GM23338 (cell line): ENCODE results near the gene FGGY. TPM values are rescaled to one million over a fixed set of nuclear protein-coding genes. Genes with fewer than 3 reads are reported as not detected.
"Not testable (repeated sequence)": the region's sequence is repeated elsewhere in the genome, so short reads cannot be mapped to it uniquely, and the experiment has no call there.

Experiments
- ATAC-seq: fragments of 200-7000 bp; cut with Tn5 transposase; 3 replicates; pipeline ENCODE4 v1.9.1; 2020
- DNase-seq: peaks from one replicate; pipeline ENCODE4 v3.0.0-alpha.2; 2015; ENCODE audit warnings: low spot score
- H2AFZ ChIP-seq: fragments of 200-600 bp; sonication (generic); 2 replicates; pipeline ENCODE4 v1.8.0; 2016; ENCODE audit warnings: antibody characterized with exemption, mild to moderate bottlenecking, moderate library complexity
- H3F3A ChIP-seq: fragments of 200-600 bp; sonication (generic); replicated peaks from 2 replicates; pipeline ENCODE4 v1.8.0; 2017; ENCODE audit warnings: antibody characterized with exemption, mixed run types, low read depth
- H3K27ac ChIP-seq: fragments of 200-600 bp; sonication (generic); 2 replicates; pipeline ENCODE4 v1.6.1; 2016; ENCODE audit warnings: low read depth
- H3K27me3 ChIP-seq: fragments of 200-600 bp; sonication (generic); 2 replicates; pipeline ENCODE4 v1.8.0; 2016; ENCODE audit warnings: mild to moderate bottlenecking, mixed run types, moderate library complexity; ENCODE audit not compliant: insufficient read depth
- H3K36me3 ChIP-seq: fragments of 200-600 bp; sonication (generic); 2 replicates; pipeline ENCODE4 v1.8.0; 2016; ENCODE audit warnings: mild to moderate bottlenecking; ENCODE audit not compliant: insufficient read depth
- H3K4me1 ChIP-seq: fragments of 200-600 bp; sonication (generic); 2 replicates; pipeline ENCODE4 v1.8.0; 2016; ENCODE audit warnings: mild to moderate bottlenecking, moderate library complexity; ENCODE audit not compliant: insufficient read depth
- H3K4me2 ChIP-seq: fragments of 200-600 bp; sonication (generic); 2 replicates; pipeline ENCODE4 v1.7.1; 2017; ENCODE audit warnings: mixed run types
- H3K4me3 ChIP-seq: fragments of 200-600 bp; sonication (generic); 2 replicates; pipeline ENCODE4 v1.6.1; 2016; ENCODE audit warnings: mixed run types
- H3K79me2 ChIP-seq: fragments of 200-600 bp; sonication (generic); replicated peaks from 2 replicates; pipeline ENCODE4 v1.8.0; 2017; ENCODE audit warnings: mild to moderate bottlenecking; ENCODE audit not compliant: insufficient read depth
- H3K9me2 ChIP-seq: fragments of 200-600 bp; sonication (generic); 2 replicates; pipeline ENCODE4 v1.8.0; 2017; ENCODE audit not compliant: insufficient read depth
- H4K20me1 ChIP-seq: fragments of 200-600 bp; sonication (generic); replicated peaks from 2 replicates; pipeline ENCODE4 v1.8.0; 2017; ENCODE audit warnings: mild to moderate bottlenecking; ENCODE audit not compliant: insufficient read depth
- H3K27ac Mint-ChIP-seq: 2 replicates; pipeline ENCODE4 v1.8.0; 2020; ENCODE audit warnings: inconsistent platforms, mild to moderate bottlenecking, moderate library complexity, mixed read lengths
- H3K27me3 Mint-ChIP-seq: 3 replicates; pipeline ENCODE4 v1.8.0; 2022; ENCODE audit warnings: low read depth, mild to moderate bottlenecking, moderate library complexity, mixed read lengths, inconsistent platforms; ENCODE audit not compliant: insufficient read depth, poor library complexity
- H3K36me3 Mint-ChIP-seq: 3 replicates; pipeline ENCODE4 v1.8.0; 2021; ENCODE audit warnings: low read depth, mild to moderate bottlenecking, inconsistent platforms, moderate library complexity, mixed read lengths
- H3K4me1 Mint-ChIP-seq: 3 replicates; pipeline ENCODE4 v1.8.0; 2020; ENCODE audit warnings: mild to moderate bottlenecking, inconsistent platforms, mixed read lengths
- H3K4me3 Mint-ChIP-seq: 3 replicates; pipeline ENCODE4 v1.8.0; 2021; ENCODE audit warnings: moderate library complexity, mild to moderate bottlenecking, inconsistent platforms, mixed read lengths
- H3K9me3 Mint-ChIP-seq: 3 replicates; pipeline ENCODE4 v1.8.0; 2020; ENCODE audit warnings: moderate library complexity, mild to moderate bottlenecking, inconsistent platforms, mixed read lengths
- CREB1 ChIP-seq: fragments of 250-450 bp; sonication (Bioruptor Pico); IDR thresholded peaks from 2 replicates; pipeline ENCODE4 v1.5.0; 2020; ENCODE audit warnings: low read depth, mild to moderate bottlenecking, moderate library complexity
- EZH2 ChIP-seq: fragments of 200-600 bp; sonication (generic); IDR thresholded peaks from one replicate; pipeline ENCODE4 v1.8.0; 2017; ENCODE audit warnings: antibody characterized with exemption, mild to moderate bottlenecking, low read depth; ENCODE audit not compliant: unreplicated experiment
- EZH2phosphoT487 ChIP-seq: fragments of 200-600 bp; sonication (generic); IDR thresholded peaks from one replicate; pipeline ENCODE4 v1.8.1; 2018; ENCODE audit warnings: antibody characterized with exemption; ENCODE audit not compliant: unreplicated experiment
- JUNB ChIP-seq: IDR thresholded peaks from one replicate; pipeline ENCODE4 v1.6.1; 2016; ENCODE audit warnings: antibody characterized with exemption; ENCODE audit not compliant: unreplicated experiment
- NANOG ChIP-seq: IDR thresholded peaks from 2 replicates; pipeline ENCODE4 v1.6.1; 2016; ENCODE audit warnings: antibody characterized with exemption, borderline replicate concordance
- POLR2AphosphoS5 ChIP-seq: IDR thresholded peaks from 2 replicates; pipeline ENCODE4 v1.6.1; 2016; ENCODE audit warnings: antibody characterized with exemption, low read depth
- STAT1 ChIP-seq: IDR thresholded peaks from one replicate; pipeline ENCODE4 v1.6.1; 2016; ENCODE audit warnings: antibody characterized with exemption; ENCODE audit not compliant: unreplicated experiment
- ZNF114 ChIP-seq: fragments of 250-450 bp; sonication (Bioruptor Pico); IDR thresholded peaks from 2 replicates; pipeline ENCODE4 v1.5.0; 2020; ENCODE audit warnings: mild to moderate bottlenecking, moderate library complexity
- ZNF331 ChIP-seq: fragments of 250-450 bp; sonication (Bioruptor Pico); IDR thresholded peaks from 2 replicates; pipeline ENCODE4 v1.5.0; 2020; ENCODE audit warnings: low read depth, mild to moderate bottlenecking, moderate library complexity
- polyA plus RNA-seq: library from polyadenylated mRNA; unstranded; fragments of >200 nt; fragmentation: Nextera tagmentation; extraction: Ambion mirVana; gene quantifications from 2 replicates; pipeline ENCODE4 v1.2.1, GENCODE V29; 2016
- total RNA-seq: library from RNA; depleted of rRNA; stranded (reverse); fragments of >200 nt; shearing (Covaris generic); gene quantifications from 2 replicates; pipeline ENCODE4 v1.2.3, GENCODE V29; 2014
- TF ChIP-seq, protein P1 (sequence below), 2 experiments: fragments of 200-600 bp in 1 of 2; sonication (generic) in 1 of 2; conservative IDR thresholded peaks; 2 replicates each; pipeline versions ENCODE4 v1.5.1 to v1.6.1; 2016 to 2017; ENCODE audit warnings: antibody characterized with exemption in 2 of 2, low read depth in 2 of 2, mild to moderate bottlenecking in 2 of 2, moderate library complexity in 1 of 2
- TF ChIP-seq, protein P2 (sequence below): fragments of 250-450 bp; sonication (Bioruptor Pico); IDR thresholded peaks from 2 replicates; pipeline ENCODE4 v1.5.0; 2020; ENCODE audit warnings: mild to moderate bottlenecking, moderate library complexity
- TF ChIP-seq, protein P3 (sequence below): IDR thresholded peaks from 2 replicates; pipeline ENCODE4 v1.6.1; 2016; ENCODE audit warnings: antibody characterized with exemption

The FGGY gene
- total and polyA plus RNA-seq, 2 experiments from 2014 or later, result 10.9 to 21.4 TPM

DNA sequence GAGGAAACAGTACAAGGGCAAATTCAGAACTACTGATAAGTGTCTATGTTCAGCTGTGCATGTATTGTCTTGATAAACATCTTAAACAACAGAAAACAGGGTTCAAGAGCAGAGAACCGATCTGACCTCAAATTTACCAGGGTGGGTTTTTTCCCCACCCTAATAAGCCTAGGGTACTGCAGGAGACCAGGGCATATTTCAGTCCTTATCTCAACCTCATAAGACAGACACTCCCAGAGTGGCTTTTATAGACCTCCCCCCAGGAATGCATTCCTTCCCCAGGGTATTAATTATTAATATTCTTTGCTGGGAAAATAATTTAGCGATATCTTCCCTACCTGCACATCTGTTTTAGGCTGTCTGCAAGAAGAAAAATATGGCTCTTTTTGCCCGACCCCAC, 261.7 kb downstream of the FGGY start:
- H3K27me3 Mint-ChIP-seq, ATAC-seq: not testable (repeated sequence)
- H3K36me3 Mint-ChIP-seq, result peaks cover 17% of the 10 kb centered on the region

DNA sequence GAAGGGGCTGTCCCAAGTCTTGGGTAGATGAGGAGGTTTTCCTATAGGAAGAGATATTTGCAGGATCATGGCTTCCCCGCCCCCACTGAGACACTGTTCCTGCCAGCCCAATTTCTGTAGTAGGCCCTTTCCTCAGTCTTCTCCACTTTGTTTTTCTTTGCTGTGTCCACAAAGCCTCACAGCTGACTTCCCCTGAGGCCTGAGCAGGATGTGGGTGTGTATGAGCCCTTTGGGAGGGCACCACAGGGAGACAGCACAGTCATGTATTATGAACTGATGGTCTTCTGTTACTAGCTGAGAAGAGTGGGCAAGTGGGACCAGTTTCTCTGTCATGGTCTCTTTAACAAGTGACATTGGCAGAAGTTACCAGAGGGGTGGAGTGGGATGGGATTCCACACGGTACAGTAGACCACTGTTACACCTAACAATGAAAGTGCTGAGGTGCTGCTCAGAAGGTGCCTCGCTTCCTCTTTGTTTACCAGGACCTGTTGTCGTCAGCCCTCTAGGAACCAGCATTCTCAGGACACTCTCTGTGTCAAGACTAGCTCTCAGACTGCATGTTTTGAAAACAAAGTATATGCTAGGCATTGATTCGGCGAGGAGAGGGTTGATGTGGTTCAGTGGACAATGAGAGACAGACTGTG, 264.0 kb downstream of the FGGY start:
- H3K27me3 Mint-ChIP-seq, result peaks cover 2% of the 10 kb centered on the region
- H3K4me1 Mint-ChIP-seq, result no peaks in the 10 kb centered on the region
- H3K27ac ChIP-seq, result no peak overlapping the region
- DNase-seq, result no peak
- H3K36me3 Mint-ChIP-seq, result peaks cover 17% of the 10 kb centered on the region
- no peak overlapping the region for H3K4me2 ChIP-seq
- H3K4me1 ChIP-seq, result no peaks in the 10 kb centered on the region
- no peak overlapping the region for H3K4me3 ChIP-seq
- no peak overlapping the region for H3K27ac Mint-ChIP-seq
- no peak overlapping the region for H2AFZ ChIP-seq
- peaks cover 15% of the 10 kb centered on the region for H3K9me3 Mint-ChIP-seq
- H4K20me1 ChIP-seq, result no peaks in the 10 kb centered on the region
- H3K4me3 Mint-ChIP-seq, result no peak overlapping the region
- 0 out of 2 replicates have a peak, but pooled peaks cover 4% of the 10 kb centered on the region for H3K36me3 ChIP-seq
- H3K79me2 ChIP-seq, result no peaks in the 10 kb centered on the region
- H3F3A ChIP-seq, result no peaks in the 10 kb centered on the region
- peaks cover 18% of the 10 kb centered on the region; the same call in 1 of the 2 replicates for H3K9me2 ChIP-seq
- ATAC-seq, result no peak
- H3K27me3 ChIP-seq, result no peaks in the 10 kb centered on the region
- TF ChIP-seq ZNF331 (CRISPR knock-in tag) (no peak), EZH2 (no peak), NANOG (no peak), JUNB (no peak), EZH2phosphoT487 (no peak), STAT1 (no peak), ZNF114 (CRISPR knock-in tag) (no peak), CREB1 (CRISPR knock-in tag) (no peak), POLR2AphosphoS5 (no peak)
- TF ChIP-seq, protein P1, sequence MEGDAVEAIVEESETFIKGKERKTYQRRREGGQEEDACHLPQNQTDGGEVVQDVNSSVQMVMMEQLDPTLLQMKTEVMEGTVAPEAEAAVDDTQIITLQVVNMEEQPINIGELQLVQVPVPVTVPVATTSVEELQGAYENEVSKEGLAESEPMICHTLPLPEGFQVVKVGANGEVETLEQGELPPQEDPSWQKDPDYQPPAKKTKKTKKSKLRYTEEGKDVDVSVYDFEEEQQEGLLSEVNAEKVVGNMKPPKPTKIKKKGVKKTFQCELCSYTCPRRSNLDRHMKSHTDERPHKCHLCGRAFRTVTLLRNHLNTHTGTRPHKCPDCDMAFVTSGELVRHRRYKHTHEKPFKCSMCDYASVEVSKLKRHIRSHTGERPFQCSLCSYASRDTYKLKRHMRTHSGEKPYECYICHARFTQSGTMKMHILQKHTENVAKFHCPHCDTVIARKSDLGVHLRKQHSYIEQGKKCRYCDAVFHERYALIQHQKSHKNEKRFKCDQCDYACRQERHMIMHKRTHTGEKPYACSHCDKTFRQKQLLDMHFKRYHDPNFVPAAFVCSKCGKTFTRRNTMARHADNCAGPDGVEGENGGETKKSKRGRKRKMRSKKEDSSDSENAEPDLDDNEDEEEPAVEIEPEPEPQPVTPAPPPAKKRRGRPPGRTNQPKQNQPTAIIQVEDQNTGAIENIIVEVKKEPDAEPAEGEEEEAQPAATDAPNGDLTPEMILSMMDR (conservative IDR thresholded peaks at IDR 0.05; ENCODE audit: low read depth in 2 of 2), result no peak
- TF ChIP-seq, protein P2, sequence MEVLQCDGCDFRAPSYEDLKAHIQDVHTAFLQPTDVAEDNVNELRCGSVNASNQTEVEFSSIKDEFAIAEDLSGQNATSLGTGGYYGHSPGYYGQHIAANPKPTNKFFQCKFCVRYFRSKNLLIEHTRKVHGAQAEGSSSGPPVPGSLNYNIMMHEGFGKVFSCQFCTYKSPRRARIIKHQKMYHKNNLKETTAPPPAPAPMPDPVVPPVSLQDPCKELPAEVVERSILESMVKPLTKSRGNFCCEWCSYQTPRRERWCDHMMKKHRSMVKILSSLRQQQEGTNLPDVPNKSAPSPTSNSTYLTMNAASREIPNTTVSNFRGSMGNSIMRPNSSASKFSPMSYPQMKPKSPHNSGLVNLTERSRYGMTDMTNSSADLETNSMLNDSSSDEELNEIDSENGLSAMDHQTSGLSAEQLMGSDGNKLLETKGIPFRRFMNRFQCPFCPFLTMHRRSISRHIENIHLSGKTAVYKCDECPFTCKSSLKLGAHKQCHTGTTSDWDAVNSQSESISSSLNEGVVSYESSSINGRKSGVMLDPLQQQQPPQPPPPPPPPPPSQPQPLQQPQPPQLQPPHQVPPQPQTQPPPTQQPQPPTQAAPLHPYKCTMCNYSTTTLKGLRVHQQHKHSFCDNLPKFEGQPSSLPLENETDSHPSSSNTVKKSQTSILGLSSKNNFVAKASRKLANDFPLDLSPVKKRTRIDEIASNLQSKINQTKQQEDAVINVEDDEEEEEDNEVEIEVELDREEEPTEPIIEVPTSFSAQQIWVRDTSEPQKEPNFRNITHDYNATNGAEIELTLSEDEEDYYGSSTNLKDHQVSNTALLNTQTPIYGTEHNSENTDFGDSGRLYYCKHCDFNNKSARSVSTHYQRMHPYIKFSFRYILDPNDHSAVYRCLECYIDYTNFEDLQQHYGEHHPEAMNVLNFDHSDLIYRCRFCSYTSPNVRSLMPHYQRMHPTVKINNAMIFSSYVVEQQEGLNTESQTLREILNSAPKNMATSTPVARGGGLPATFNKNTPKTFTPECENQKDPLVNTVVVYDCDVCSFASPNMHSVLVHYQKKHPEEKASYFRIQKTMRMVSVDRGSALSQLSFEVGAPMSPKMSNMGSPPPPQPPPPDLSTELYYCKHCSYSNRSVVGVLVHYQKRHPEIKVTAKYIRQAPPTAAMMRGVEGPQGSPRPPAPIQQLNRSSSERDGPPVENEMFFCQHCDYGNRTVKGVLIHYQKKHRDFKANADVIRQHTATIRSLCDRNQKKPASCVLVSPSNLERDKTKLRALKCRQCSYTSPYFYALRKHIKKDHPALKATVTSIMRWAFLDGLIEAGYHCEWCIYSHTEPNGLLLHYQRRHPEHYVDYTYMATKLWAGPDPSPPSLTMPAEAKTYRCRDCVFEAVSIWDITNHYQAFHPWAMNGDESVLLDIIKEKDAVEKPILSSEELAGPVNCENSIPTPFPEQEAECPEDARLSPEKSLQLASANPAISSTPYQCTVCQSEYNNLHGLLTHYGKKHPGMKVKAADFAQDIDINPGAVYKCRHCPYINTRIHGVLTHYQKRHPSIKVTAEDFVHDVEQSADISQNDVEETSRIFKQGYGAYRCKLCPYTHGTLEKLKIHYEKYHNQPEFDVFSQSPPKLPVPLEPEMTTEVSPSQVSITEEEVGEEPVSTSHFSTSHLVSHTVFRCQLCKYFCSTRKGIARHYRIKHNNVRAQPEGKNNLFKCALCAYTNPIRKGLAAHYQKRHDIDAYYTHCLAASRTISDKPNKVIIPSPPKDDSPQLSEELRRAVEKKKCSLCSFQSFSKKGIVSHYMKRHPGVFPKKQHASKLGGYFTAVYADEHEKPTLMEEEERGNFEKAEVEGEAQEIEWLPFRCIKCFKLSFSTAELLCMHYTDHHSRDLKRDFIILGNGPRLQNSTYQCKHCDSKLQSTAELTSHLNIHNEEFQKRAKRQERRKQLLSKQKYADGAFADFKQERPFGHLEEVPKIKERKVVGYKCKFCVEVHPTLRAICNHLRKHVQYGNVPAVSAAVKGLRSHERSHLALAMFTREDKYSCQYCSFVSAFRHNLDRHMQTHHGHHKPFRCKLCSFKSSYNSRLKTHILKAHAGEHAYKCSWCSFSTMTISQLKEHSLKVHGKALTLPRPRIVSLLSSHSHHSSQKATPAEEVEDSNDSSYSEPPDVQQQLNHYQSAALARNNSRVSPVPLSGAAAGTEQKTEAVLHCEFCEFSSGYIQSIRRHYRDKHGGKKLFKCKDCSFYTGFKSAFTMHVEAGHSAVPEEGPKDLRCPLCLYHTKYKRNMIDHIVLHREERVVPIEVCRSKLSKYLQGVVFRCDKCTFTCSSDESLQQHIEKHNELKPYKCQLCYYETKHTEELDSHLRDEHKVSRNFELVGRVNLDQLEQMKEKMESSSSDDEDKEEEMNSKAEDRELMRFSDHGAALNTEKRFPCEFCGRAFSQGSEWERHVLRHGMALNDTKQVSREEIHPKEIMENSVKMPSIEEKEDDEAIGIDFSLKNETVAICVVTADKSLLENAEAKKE (CRISPR knock-in tag), result no peak
- TF ChIP-seq, protein P3, sequence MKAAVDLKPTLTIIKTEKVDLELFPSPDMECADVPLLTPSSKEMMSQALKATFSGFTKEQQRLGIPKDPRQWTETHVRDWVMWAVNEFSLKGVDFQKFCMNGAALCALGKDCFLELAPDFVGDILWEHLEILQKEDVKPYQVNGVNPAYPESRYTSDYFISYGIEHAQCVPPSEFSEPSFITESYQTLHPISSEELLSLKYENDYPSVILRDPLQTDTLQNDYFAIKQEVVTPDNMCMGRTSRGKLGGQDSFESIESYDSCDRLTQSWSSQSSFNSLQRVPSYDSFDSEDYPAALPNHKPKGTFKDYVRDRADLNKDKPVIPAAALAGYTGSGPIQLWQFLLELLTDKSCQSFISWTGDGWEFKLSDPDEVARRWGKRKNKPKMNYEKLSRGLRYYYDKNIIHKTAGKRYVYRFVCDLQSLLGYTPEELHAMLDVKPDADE, result no peak

More for the DNA sequence above, 261.7 kb downstream of the FGGY start:
- H3K4me3 ChIP-seq, H3K79me2 ChIP-seq, H3K27ac Mint-ChIP-seq, DNase-seq, H3K4me1 ChIP-seq, H3F3A ChIP-seq, H3K27me3 ChIP-seq, H3K27ac ChIP-seq, H2AFZ ChIP-seq, H3K4me2 ChIP-seq, H3K4me3 Mint-ChIP-seq, H3K36me3 ChIP-seq, H4K20me1 ChIP-seq, H3K4me1 Mint-ChIP-seq: not testable (repeated sequence)
- peaks cover 15% of the 10 kb centered on the region for H3K9me3 Mint-ChIP-seq
- H3K9me2 ChIP-seq, result peaks cover 18% of the 10 kb centered on the region; the same call in 1 of the 2 replicates
